HT1080 (cell line): ENCODE data around the gene SIGLEC1. TPM values are rescaled to one million over a fixed set of nuclear protein-coding genes. Genes with fewer than 3 reads are reported as not detected.

Experiments used
- DNase-seq: peaks from one replicate; pipeline ENCODE4 v3.0.0-alpha.2; 2015; ENCODE audit warnings: low read depth
- total RNA-seq: library from RNA; depleted of rRNA; stranded (reverse); fragments of >200 nt; shearing (Covaris generic); gene quantifications from 2 replicates; pipeline ENCODE4 v1.2.3, GENCODE V29; 2014

SIGLEC1 gene
- total RNA-seq, 1 experiment from 2014 or later, result not detected

GRCh38 chr20:3744806-3745685 lies 32.6 kb upstream of the SIGLEC1 start:
- DNase-seq, result no peak

GRCh38 chr20:3744037-3744436 lies 31.6 kb upstream of the SIGLEC1 start:
- DNase-seq, result no peak

DNA sequence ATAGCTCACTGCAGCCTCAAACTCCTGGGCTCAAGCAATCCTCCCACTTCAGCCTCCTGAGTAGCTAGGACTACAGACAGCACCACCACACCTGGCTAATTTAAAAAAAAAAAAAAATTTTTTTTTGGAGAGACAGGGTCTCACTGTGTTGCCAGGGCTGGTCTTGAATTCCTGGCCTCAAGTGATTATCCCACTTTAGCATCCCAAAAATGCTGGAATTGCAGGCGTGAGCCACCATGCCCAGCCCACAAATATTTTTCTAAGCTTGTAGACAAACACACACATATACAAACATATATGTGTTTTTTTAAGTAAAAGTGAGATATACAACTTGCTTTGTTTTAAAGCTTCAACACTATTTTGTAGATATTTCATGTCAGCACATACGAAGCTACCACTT lies 30.9 kb upstream of the SIGLEC1 start:
- DNase-seq, result no peak

DNA sequence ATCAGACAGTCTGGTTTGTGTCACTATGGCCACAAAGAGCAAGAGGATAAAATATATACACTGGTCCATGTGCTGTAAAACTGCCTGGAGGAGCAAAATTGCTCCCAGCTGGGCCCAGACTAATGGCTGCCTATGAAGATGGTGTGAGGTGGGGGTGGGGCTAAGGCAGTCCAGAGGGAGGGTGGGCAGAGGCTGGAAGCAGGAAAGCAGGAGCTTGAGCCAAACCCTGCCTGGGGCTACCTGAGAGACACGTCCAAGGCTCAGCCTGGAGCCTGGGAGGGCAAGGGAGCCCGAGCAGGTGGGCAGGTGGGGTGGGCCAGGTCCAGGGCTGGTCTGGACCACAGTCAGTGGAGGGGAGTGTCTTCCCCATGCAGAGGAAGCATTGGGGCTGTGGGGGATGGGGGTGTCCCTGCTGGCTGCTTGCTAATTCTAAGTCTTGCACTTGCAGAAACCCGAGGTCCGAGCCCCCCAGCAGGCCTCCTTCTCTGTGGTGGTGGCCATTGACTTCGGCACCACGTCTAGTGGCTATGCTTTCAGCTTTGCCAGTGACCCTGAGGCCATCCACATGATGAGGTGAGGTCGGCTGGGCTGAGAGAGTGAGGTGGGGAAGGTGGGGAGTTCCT lies 29.5 kb upstream of the SIGLEC1 start:
- DNase-seq, result no peak

DNA sequence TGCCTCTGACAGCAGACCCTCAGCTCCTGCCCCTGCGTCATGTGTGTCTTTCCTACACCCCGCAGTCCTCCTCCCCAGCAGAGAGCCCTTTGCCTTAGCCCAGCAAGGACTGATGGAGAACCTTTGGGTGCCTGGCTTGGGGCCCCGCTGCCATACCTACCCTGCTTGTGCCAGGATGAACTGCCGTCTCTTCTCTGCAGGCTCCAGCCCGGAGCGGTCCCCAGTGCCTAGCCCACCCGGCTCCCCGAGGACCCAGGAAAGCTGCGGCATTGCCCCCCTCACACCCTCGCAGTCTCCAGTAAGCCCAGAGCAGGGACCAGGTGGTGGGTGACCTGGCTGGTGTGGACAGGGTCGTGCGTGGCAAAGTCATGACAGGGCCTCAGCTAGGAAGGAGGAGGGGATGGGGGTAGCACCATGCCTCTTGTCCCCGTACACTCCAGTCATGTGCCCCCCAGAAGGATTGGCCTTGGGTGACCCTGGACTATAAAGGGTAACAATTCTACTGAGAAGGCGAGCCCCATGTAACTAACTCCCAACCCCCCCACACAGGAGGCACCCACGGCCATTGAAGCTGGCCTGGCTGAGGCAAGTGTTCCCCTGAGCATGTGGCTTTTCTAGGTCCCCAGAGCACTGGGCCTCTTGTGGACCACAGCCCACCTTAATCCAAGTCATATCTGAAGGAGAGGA lies 28.4 kb upstream of the SIGLEC1 start:
- no peak for DNase-seq

- no peak for DNase-seq
Observed at GRCh38 chr20:3739926-3740451, 27.6 kb upstream of the SIGLEC1 start.

GRCh38 chr20:3739054-3739925 lies 26.9 kb upstream of the SIGLEC1 start:
- DNase-seq, result no peak

- DNase-seq, result no peak
Observed at GRCh38 chr20:3738111-3739053, 26.0 kb upstream of the SIGLEC1 start.

- DNase-seq, result no peak
Observed at GRCh38 chr20:3735768-3736167, 23.4 kb upstream of the SIGLEC1 start.

GRCh38 chr20:3734111-3734843 lies 21.9 kb upstream of the SIGLEC1 start:
- no peak for DNase-seq

DNA sequence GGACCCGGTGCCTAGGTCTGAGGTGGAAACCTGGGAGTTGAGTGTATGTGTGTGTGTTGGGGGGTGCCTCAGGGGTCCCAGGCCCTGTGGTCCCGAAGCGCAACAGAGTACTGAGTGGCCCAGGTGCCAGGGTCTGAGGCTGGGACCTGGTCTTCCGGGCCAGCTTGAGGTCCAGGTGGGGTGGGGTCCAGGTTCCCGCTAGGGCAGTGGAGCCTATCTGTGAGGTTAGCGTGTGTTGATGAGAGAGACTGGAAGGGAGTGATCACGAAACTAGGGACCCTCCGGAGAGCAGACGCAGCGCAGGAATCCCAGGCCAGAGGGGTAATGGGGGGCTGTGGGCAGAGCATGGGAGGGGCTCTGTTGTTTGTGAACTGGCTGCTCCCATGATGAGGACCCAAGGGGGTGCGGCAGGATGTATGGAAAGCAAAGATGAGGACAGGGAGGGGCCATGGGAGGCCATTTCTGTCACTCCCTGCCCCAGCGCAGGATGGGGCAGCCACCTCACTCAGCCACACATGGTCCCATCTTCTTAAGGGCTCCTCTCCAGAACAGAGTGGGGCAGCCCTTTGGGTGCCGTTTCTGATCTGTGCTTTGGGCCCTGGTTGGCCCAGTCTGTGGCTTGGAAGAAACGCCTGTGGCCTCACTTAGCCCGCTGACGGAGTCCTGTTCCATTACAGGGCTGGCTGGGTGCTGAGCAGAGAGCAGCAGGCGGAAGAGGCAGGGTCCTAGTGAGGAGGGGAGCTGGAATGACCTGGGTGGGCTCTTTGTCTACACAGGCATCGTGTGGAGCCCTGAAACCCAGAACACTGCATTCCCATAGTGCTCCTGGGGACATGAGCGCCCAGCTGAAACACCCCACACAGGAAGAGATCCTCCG lies 21.0 kb upstream of the SIGLEC1 start:
- DNase-seq, result no peak

DNA sequence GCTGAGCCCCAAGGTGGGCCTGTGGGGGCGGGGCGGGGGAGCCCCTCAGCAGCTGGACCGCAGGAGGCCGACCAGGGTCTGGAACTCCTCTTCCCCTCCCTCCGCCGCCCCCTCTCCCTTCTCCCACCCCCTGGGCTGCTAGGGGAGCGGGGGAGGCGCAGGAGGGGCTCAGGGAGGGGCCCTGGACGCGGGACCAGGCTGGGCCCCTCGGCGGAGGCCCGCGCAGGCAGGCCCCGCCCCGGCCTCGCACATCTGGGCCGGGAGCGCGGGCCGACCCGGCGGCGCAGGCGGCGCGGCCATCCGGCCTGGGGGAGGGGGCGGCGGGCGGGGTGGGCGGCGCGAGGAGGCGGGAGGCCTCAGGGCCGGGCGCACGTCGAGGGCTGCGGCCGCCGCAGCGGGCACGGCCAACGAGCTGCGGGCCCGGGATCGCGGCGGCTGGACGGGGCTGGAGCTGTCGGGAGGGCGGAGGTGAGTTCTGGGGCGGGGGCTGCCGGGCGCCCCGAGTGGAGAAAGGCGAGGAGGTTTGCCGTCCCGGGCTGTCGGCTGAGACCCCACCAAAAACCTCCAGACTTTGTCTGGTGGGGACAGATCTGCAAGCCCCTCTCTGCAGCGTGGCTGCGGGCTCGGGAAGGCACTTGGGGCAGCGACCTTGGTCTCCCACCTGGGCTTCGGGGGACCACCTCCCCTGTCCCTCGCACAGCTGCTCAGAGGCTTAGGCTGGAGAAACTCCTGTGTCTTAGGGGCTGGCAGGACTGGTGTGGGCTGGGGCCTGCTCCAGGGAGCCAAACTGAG lies 20.1 kb upstream of the SIGLEC1 start, which contains the start of gene HSPA12B:
Gene HSPA12B, plus strand, starts transcription at position 359 of the 792 bp plus-strand sequence. CDS start 5,990 bp downstream, outside the sequence.
- no peak for DNase-seq

DNA sequence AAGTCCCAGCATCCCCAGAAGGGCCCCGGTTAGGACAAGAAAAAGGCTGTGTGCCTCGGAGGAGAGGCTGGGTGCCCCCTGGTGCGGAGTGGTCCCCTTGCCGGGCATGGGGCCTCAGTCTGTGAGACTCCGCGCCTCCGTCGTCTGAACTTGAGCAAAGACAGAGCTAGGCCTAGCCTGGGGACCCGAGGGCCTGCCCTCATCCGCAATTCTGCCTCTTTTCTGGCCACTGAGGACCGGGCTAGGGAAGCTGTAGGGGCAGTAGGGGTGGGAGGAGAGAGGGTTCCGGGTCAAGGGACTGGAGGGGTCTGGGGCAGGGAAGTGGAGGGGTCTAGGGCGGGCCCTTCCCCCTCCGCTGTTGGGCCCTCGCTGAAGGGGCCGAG lies 19.5 kb upstream of the SIGLEC1 start:
- no peak for DNase-seq

- no peak for DNase-seq
Observed at GRCh38 chr20:3730803-3731672, 18.6 kb upstream of the SIGLEC1 start.

- no peak for DNase-seq
Observed at GRCh38 chr20:3729811-3730540, 17.6 kb upstream of the SIGLEC1 start.
